ENCODE results near the gene EFCAB7. TPM values are rescaled to one million over a fixed set of nuclear protein-coding genes. Genes with fewer than 3 reads are reported as not detected.
"Not testable (repeated sequence)": the region's sequence is repeated elsewhere in the genome, so short reads cannot be mapped to it uniquely, and the experiment has no call there.

The EFCAB7 gene
- total RNA-seq, 1 experiment from 2014 or later: 9.6 TPM

DNA sequence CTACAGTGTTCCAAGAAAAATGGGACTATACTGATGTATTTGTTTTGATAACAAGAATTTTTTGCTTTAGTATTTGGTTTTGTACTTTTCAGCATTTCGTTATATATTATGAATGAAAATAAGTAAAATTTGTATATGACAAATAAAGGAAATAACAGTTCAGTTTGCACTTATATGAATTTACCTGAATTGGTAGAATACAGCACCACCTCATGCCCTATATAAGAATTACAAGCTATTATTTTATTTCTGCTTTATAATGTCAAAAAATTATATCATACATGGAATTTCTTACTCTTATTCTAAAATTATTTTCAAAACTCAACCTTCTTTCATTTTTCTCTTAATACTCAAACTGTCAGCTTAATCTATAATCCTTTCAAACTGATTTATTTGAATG, 14.6 kb downstream of the EFCAB7 start:
- in situ Hi-C loops (cut with HindIII; ENCODE audit: low pct_unique_long_range_greater_than_20kb, low sequenced_read_pairs): no loop called here

GRCh38 chr1:63545780-63546179, 22.5 kb downstream of the EFCAB7 start:
- in situ Hi-C loops (cut with HindIII; ENCODE audit: low pct_unique_long_range_greater_than_20kb, low sequenced_read_pairs): no loop called here
- no peak for DNase-seq (ENCODE audit: low read depth, low spot score)

More for the DNA sequence above, 14.6 kb downstream of the EFCAB7 start:
- DNase-seq (ENCODE audit: low read depth, low spot score): peak; percentile 15

- peak; percentile 72 for DNase-seq (ENCODE audit: low read depth, low spot score)
- in situ Hi-C loops (cut with HindIII; ENCODE audit: low pct_unique_long_range_greater_than_20kb, low sequenced_read_pairs): no loop called here
Measured at GRCh38 chr1:63547621-63548294, 24.4 kb downstream of the EFCAB7 start.

- DNase-seq (ENCODE audit: low read depth, low spot score): no peak
- in situ Hi-C loops (cut with HindIII; ENCODE audit: low pct_unique_long_range_greater_than_20kb, low sequenced_read_pairs): no loop called here
Measured at GRCh38 chr1:63548303-63548702, 25.0 kb downstream of the EFCAB7 start.

DNA sequence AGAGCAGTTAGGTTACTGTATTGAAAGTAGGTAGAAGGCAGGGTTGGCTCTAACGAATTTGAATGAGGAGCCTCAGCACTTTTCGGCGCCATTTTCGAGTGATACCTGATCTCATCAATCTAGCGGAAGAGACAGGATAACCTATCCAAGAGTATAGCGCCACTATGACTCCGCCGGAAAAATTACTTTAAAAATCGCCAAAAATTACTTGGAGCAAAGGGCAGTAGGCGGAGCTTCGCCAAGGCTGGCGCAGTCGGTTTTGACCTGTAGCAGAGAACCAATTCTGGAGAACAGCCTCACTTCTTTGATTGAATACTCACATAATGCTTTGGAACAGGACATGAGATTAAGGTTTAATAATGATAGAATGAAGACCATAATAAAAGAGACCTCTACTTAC, 25.6 kb downstream of the EFCAB7 start:
- DNase-seq (ENCODE audit: low read depth, low spot score): no peak
- in situ Hi-C loops (cut with HindIII; ENCODE audit: low pct_unique_long_range_greater_than_20kb, low sequenced_read_pairs): no loop called here

GRCh38 chr1:63555480-63555879, 32.2 kb downstream of the EFCAB7 start:
- in situ Hi-C loops (cut with HindIII; ENCODE audit: low pct_unique_long_range_greater_than_20kb, low sequenced_read_pairs): no loop called here
- no peak for DNase-seq (ENCODE audit: low read depth, low spot score)

DNA sequence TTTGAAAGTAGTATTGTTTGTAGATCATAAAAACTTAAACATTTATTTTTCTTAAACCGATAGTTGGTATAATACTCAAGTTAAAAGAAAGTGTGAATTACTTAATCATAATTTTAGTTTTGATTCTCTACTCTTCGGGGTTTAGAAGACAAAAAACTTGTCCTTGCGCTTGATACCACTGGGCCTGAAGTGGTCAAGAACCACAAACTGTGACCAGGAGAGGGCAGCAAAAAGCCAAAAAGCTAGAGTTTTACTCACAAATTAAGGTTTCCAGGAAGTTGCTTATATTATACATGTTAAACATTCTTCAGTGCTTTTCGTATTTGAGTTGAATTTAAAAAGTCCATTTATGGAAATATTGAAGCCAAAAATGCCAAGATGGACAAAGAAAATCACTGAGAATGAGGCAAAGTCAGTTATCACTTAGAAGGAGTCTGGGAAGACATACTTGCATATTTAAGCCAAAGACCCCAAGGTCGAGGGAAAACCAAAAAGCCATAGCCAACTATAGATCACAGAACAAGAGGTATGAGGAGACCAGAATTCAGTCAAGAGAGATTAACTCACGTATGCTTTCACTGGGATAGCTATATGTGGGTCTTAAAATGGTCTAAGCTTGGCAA, 34.2 kb downstream of the EFCAB7 start:
- DNase-seq (ENCODE audit: low read depth, low spot score): peak; percentile 64
- in situ Hi-C loops (cut with HindIII; ENCODE audit: low pct_unique_long_range_greater_than_20kb, low sequenced_read_pairs): no loop called here

DNA sequence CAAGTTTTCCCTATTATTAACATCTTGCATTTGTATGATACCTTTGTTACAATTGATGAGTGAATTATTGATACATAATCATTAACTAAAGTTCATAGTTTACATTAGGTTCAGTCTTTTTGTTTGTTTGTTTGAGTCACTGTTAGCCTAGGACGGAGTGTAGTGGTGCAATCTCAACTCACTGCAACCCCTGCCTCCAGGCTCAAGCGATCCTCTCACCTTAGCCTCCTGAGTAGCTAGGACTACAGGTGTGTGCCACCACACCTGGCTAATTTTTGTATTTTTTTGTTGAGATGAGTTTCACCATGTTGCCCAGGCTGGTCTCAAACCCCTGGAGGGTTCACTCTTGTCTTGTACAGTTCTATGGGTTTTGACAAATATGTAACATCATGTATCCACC, 36.0 kb downstream of the EFCAB7 start:
- in situ Hi-C loops (cut with HindIII; ENCODE audit: low pct_unique_long_range_greater_than_20kb, low sequenced_read_pairs): no loop called here
- DNase-seq (ENCODE audit: low read depth, low spot score): no peak

GRCh38 chr1:63563745-63564144, 40.4 kb downstream of the EFCAB7 start:
- DNase-seq (ENCODE audit: low read depth, low spot score): no peak
- in situ Hi-C loops (cut with HindIII; ENCODE audit: low pct_unique_long_range_greater_than_20kb, low sequenced_read_pairs): no loop called here

GRCh38 chr1:63569068-63569467, 45.7 kb downstream of the EFCAB7 start:
- in situ Hi-C loops (cut with HindIII; ENCODE audit: low pct_unique_long_range_greater_than_20kb, low sequenced_read_pairs): no loop called here

DNA sequence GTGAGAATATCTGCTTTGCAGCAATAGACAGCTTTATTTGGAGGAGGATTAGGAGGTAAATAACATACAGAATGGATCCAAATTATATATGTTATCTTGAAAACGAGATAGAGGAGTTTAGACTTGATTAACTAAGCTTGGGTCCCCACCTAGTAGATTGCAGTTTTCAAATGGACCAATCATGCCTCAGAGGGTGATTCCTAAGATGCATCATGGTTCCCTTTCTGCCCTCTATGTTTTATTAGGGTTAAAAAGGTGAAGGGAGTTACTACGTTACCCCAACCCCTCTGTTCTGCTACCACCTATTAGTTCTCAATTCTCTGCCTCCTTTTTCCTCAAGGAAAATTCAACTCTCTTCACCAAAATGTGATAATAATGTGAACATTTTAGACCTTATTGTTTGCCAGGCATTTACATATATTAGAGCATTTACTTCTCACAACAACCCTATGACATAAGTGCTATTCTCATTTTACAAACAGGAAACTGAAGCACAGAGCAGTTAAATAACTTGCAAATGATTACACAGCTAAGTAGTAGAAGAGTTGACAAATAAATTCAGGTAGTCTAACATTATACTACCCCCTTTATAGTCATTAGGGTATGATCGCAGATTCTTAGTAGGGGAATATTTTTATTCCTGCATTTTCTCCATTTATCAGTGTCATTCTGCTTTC, 46.5 kb downstream of the EFCAB7 start:
- in situ Hi-C loops (cut with HindIII; ENCODE audit: low pct_unique_long_range_greater_than_20kb, low sequenced_read_pairs): no loop called here
- DNase-seq (ENCODE audit: low read depth, low spot score): no peak

More at GRCh38 chr1:63569068-63569467, 45.7 kb downstream of the EFCAB7 start:
- DNase-seq (ENCODE audit: low read depth, low spot score): no peak

GRCh38 chr1:63572686-63573085, 49.4 kb downstream of the EFCAB7 start:
- in situ Hi-C loops (cut with HindIII; ENCODE audit: low pct_unique_long_range_greater_than_20kb, low sequenced_read_pairs); DNase-seq (ENCODE audit: low read depth, low spot score): not testable (repeated sequence)

GRCh38 chr1:63574203-63574796, 51.0 kb downstream of the EFCAB7 start:
- in situ Hi-C loops (cut with HindIII; ENCODE audit: low pct_unique_long_range_greater_than_20kb, low sequenced_read_pairs); DNase-seq (ENCODE audit: low read depth, low spot score): not testable (repeated sequence)

- in situ Hi-C loops (cut with HindIII; ENCODE audit: low pct_unique_long_range_greater_than_20kb, low sequenced_read_pairs): no loop called here
- DNase-seq (ENCODE audit: low read depth, low spot score): peak; percentile 55
Measured at GRCh38 chr1:63575340-63575826, 52.1 kb downstream of the EFCAB7 start.

- in situ Hi-C loops (cut with HindIII; ENCODE audit: low pct_unique_long_range_greater_than_20kb, low sequenced_read_pairs); DNase-seq (ENCODE audit: low read depth, low spot score): not testable (repeated sequence)
Measured at GRCh38 chr1:63586326-63586725, 63.0 kb downstream of the EFCAB7 start.

DNA sequence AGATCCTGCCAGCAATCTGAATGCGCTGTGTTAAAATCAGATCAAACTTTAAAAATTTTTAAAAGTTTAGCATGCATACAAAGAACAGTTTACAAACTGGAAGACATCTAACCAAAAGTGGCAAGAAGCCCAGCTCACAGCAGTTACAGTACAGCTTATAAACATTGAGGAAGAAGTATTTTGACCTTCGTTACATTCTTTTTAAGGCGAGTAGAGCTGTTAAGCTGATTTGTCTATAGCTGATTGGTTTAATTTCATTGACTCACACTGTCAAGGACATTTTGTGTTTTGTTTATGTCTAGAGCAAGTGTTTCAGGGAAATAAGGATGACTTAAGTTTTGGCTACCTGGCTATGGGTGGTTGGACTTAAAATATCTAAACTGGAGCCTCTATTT, 66.8 kb downstream of the EFCAB7 start:
- DNase-seq (ENCODE audit: low read depth, low spot score): no peak
- in situ Hi-C loops (cut with HindIII; ENCODE audit: low pct_unique_long_range_greater_than_20kb, low sequenced_read_pairs): no loop called here

DNA sequence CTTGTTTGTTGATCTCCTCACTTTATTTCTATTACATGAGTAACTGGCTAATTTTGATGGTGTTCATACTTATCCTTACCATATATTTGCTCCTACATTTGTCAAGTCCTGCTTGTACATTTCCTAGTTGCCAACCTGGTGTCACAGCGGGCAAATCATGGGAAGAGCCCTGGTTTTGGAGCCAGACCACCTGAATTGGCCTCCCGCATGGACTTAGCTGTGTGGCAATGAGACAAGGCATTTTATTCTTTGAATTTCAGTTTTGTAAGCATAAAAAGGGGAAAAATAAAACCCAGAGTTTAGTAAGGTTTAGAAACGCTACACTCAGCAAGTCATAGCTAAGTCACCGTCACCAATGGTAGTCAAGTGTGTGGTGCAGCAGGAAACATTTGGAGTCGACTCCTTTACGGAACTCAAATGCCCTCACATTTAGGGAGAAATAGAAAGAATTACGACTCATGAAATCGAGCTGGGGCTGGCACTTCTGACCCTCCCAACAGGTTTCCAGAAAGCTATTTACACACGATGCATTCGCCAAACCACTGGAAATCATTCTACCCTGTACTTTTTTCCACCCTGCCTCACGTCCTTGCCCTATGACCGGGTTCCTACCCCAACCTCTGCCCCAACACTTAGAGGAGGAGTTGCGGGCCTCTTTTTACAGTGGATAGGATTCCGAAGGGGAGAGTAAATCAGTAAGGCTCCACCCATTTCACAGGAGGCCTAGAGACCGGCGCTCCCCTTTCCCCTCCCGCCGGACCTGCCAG, 69.4 kb downstream of the EFCAB7 start:
- DNase-seq (ENCODE audit: low read depth, low spot score): no peak
- in situ Hi-C loops (cut with HindIII; ENCODE audit: low pct_unique_long_range_greater_than_20kb, low sequenced_read_pairs): no loop called here

Measured in SK-MEL-5 (cell line).